H9 (cell line): Measurements from ENCODE around the gene HK2. TPM values are rescaled to one million over a fixed set of nuclear protein-coding genes. Genes with fewer than 3 reads are reported as not detected.

Experiments
- DNase-seq: peaks from one replicate; pipeline ENCODE4 v3.0.0-alpha.2; 2017
- H2AFZ ChIP-seq: one replicate; pipeline ENCODE4 v1.6.1; 2013; ENCODE audit warnings: mild to moderate bottlenecking, low read length, control low read depth, moderate library complexity
- H2AK5ac ChIP-seq: 2 replicates; pipeline ENCODE4 v1.6.1; 2013; ENCODE audit warnings: low read length, control low read depth, mixed read lengths; ENCODE audit not compliant: insufficient read length
- H2BK120ac ChIP-seq: one replicate; pipeline ENCODE4 v1.6.1; 2013; ENCODE audit warnings: low read depth, mild to moderate bottlenecking, low read length, control low read depth, inconsistent platforms; ENCODE audit not compliant: poor library complexity, severe bottlenecking
- H2BK12ac ChIP-seq: 2 replicates; pipeline ENCODE4 v1.6.1; 2013; ENCODE audit warnings: low read length, control low read depth, mixed read lengths, low read depth; ENCODE audit not compliant: insufficient read length
- H2BK15ac ChIP-seq: 2 replicates; pipeline ENCODE4 v1.6.1; 2013; ENCODE audit warnings: low read depth, low read length, control low read depth
- H2BK20ac ChIP-seq: one replicate; pipeline ENCODE4 v1.6.1; 2013; ENCODE audit warnings: low read depth, mild to moderate bottlenecking, low read length, control low read depth, inconsistent platforms; ENCODE audit not compliant: poor library complexity, severe bottlenecking
- H2BK5ac ChIP-seq: 2 replicates; pipeline ENCODE4 v1.6.1; 2013; ENCODE audit warnings: low read length, control low read depth, mixed read lengths; ENCODE audit not compliant: insufficient read length
- H3K14ac ChIP-seq: 2 replicates; pipeline ENCODE4 v1.6.1; 2013; ENCODE audit warnings: low read length, control low read depth; ENCODE audit not compliant: insufficient read depth
- H3K18ac ChIP-seq: 2 replicates; pipeline ENCODE4 v1.6.1; 2013; ENCODE audit warnings: low read depth, mild to moderate bottlenecking, mixed read lengths, low read length, control low read depth; ENCODE audit not compliant: insufficient read length
- H3K23ac ChIP-seq: 2 replicates; pipeline ENCODE4 v1.6.1; 2013; ENCODE audit warnings: low read length, control low read depth, mixed read lengths, low read depth; ENCODE audit not compliant: insufficient read length
- H3K23me2 ChIP-seq: 2 replicates; pipeline ENCODE4 v1.6.1; 2013; ENCODE audit warnings: low read depth, mild to moderate bottlenecking, mixed read lengths, low read length, control low read depth; ENCODE audit not compliant: insufficient read length, poor library complexity, severe bottlenecking
- H3K27ac ChIP-seq: 2 replicates; pipeline ENCODE4 v1.5.1; 2013; ENCODE audit warnings: low read length, control low read depth, mixed read lengths, low read depth; ENCODE audit not compliant: insufficient read length
- H3K27me3 ChIP-seq: 2 replicates; pipeline ENCODE4 v1.6.1; 2013; ENCODE audit warnings: low read length, control low read depth, inconsistent platforms; ENCODE audit not compliant: insufficient read depth
- H3K4ac ChIP-seq: 2 replicates; pipeline ENCODE4 v1.6.1; 2013; ENCODE audit warnings: low read depth, mild to moderate bottlenecking, control low read depth, inconsistent platforms, low read length, moderate library complexity
- H3K4me1 ChIP-seq: 2 replicates; pipeline ENCODE4 v1.6.1; 2013; ENCODE audit warnings: low read length, control low read depth, inconsistent platforms; ENCODE audit not compliant: insufficient read depth
- H3K4me2 ChIP-seq: 2 replicates; pipeline ENCODE4 v1.6.1; 2013; ENCODE audit warnings: low read length, control low read depth, mixed read lengths; ENCODE audit not compliant: insufficient read length, insufficient read depth
- H3K56ac ChIP-seq: 2 replicates; pipeline ENCODE4 v1.6.1; 2013; ENCODE audit warnings: low read depth, mild to moderate bottlenecking, mixed read lengths, low read length, control low read depth; ENCODE audit not compliant: insufficient read length
- H3K79me1 ChIP-seq: 2 replicates; pipeline ENCODE4 v1.6.1; 2013; ENCODE audit warnings: low read depth, mild to moderate bottlenecking, moderate library complexity, low read length, control low read depth, inconsistent platforms; ENCODE audit not compliant: insufficient read depth, poor library complexity, severe bottlenecking
- H3K79me2 ChIP-seq: 2 replicates; pipeline ENCODE4 v1.6.1; 2013; ENCODE audit warnings: low read length, control low read depth, inconsistent platforms; ENCODE audit not compliant: insufficient read depth
- H3K9ac ChIP-seq: 2 replicates; pipeline ENCODE4 v1.6.1; 2013; ENCODE audit warnings: low read length, control low read depth, mixed read lengths; ENCODE audit not compliant: insufficient read length; ENCODE audit errors: extremely low read depth
- H3K9me3 ChIP-seq: one replicate; pipeline ENCODE4 v1.6.1; 2013; ENCODE audit warnings: low read depth, low read length, inconsistent platforms; ENCODE audit not compliant: control insufficient read depth
- H3T11ph ChIP-seq: one replicate; pipeline ENCODE4 v1.6.1; 2013; ENCODE audit warnings: mild to moderate bottlenecking, low read length, control low read depth, inconsistent platforms
- H4K20me1 ChIP-seq: one replicate; pipeline ENCODE4 v1.6.1; 2013; ENCODE audit not compliant: control insufficient read depth, insufficient read length, insufficient read depth
- H4K5ac ChIP-seq: 2 replicates; pipeline ENCODE4 v1.6.1; 2013; ENCODE audit warnings: low read depth, mild to moderate bottlenecking, mixed read lengths, low read length, control low read depth; ENCODE audit not compliant: insufficient read length
- H4K8ac ChIP-seq: replicated peaks from 2 replicates; pipeline ENCODE4 v1.6.1; 2013; ENCODE audit warnings: low read length, control low read depth, mixed read lengths, low read depth; ENCODE audit not compliant: insufficient read length
- H4K91ac ChIP-seq: 2 replicates; pipeline ENCODE4 v1.6.1; 2013; ENCODE audit warnings: low read depth, mild to moderate bottlenecking, moderate library complexity, mixed read lengths, low read length, control low read depth; ENCODE audit not compliant: insufficient read length
- H3K27ac Mint-ChIP-seq, 3 experiments: 2 replicates in 2 of 3; 3 replicates in 1 of 3; pipeline ENCODE4 v1.8.0; 2020 to 2021; ENCODE audit warnings: mixed read lengths in 3 of 3, mild to moderate bottlenecking in 1 of 3, moderate library complexity in 1 of 3
- H3K27me3 Mint-ChIP-seq: 2 replicates; pipeline ENCODE4 v1.8.0; 2021; ENCODE audit warnings: low read depth, mild to moderate bottlenecking, moderate library complexity, mixed read lengths
- H3K36me3 Mint-ChIP-seq, 3 experiments: 2 replicates in 2 of 3; 3 replicates in 1 of 3; pipeline ENCODE4 v1.8.0; 2020 to 2021; ENCODE audit warnings: low read depth in 3 of 3, mixed read lengths in 3 of 3; ENCODE audit not compliant: insufficient read depth in 1 of 3
- H3K4me1 Mint-ChIP-seq, 2 experiments: 2 replicates each; pipeline ENCODE4 v1.8.0; 2020; ENCODE audit warnings: mixed read lengths in 2 of 2
- H3K4me3 Mint-ChIP-seq, 2 experiments: 2 replicates in 1 of 2; 3 replicates in 1 of 2; pipeline ENCODE4 v1.8.0; 2020 to 2021; ENCODE audit warnings: mild to moderate bottlenecking in 2 of 2, mixed read lengths in 2 of 2, moderate library complexity in 1 of 2
- H3K9me3 Mint-ChIP-seq, 2 experiments: 2 replicates in 1 of 2; 3 replicates in 1 of 2; pipeline ENCODE4 v1.8.0; 2020; ENCODE audit warnings: mild to moderate bottlenecking in 2 of 2, mixed read lengths in 2 of 2, moderate library complexity in 1 of 2
- WGBS: extraction: QIAGEN DNeasy Blood & Tissue Kit; methylation state at CpG from one replicate; pipeline ENCODE4 v1.1.7; 2013; ENCODE audit warnings: missing lambda C conversion rate, low lambda C conversion rate, mixed read lengths; ENCODE audit not compliant: insufficient read length; ENCODE audit errors: extremely low coverage; 5-methylcytosine and 5-hydroxymethylcytosine counted together
- total RNA-seq: library from RNA; stranded (reverse); gene quantifications from 2 replicates; pipeline ENCODE4 v1.2.1, GENCODE V29; 2021
- TF ChIP-seq, protein P1 (sequence below): fragments of 200-600 bp; sonication (generic); conservative IDR thresholded peaks from 3 replicates; pipeline ENCODE4 v1.8.0; 2021; ENCODE audit warnings: antibody characterized with exemption, mild to moderate bottlenecking

Gene HK2
- total RNA-seq, 1 experiment from 2014 or later = 54.3 TPM

DNA sequence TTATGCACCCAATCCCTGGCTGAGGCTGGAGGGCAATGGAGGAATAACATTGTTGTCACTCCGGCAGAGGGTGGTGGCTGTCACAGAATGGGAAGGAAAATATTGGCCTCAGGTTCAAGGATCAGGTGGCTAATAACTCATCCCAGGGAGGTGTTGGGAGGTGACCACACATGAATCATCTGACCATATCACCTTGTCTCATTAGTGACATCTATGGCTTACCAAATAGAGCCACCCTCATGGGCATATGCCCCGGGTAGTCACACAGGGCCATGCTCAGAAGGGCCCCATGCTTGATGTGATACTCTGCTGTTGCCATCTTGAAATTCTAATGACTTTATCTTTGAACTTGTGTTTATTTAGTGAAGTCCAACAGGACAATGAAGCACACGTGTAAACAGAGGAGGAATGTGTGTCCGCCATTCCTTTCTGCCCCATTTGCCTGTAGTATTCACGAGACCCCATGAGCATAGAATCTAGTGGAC is 27.5 kb upstream of the HK2 start:
- no peak overlapping the region for H3K9ac ChIP-seq
- H2BK20ac ChIP-seq = no peak overlapping the region
- no peak overlapping the region for H2AFZ ChIP-seq
- H4K5ac ChIP-seq = no peak overlapping the region
- H2BK5ac ChIP-seq = no peak overlapping the region
- H3K23me2 ChIP-seq = no peaks in the 10 kb centered on the region
- H2AK5ac ChIP-seq = no peak overlapping the region
- no peaks in the 10 kb centered on the region for H3K79me1 ChIP-seq
- no peak overlapping the region for H3K4me2 ChIP-seq
- H3T11ph ChIP-seq = no peak overlapping the region
- H3K56ac ChIP-seq = no peak overlapping the region
- H3K27me3 Mint-ChIP-seq = peaks cover 3% of the 10 kb centered on the region; the same call in 1 of the 2 replicates
- no peak overlapping the region for H3K18ac ChIP-seq
- TF ChIP-seq, protein P1, sequence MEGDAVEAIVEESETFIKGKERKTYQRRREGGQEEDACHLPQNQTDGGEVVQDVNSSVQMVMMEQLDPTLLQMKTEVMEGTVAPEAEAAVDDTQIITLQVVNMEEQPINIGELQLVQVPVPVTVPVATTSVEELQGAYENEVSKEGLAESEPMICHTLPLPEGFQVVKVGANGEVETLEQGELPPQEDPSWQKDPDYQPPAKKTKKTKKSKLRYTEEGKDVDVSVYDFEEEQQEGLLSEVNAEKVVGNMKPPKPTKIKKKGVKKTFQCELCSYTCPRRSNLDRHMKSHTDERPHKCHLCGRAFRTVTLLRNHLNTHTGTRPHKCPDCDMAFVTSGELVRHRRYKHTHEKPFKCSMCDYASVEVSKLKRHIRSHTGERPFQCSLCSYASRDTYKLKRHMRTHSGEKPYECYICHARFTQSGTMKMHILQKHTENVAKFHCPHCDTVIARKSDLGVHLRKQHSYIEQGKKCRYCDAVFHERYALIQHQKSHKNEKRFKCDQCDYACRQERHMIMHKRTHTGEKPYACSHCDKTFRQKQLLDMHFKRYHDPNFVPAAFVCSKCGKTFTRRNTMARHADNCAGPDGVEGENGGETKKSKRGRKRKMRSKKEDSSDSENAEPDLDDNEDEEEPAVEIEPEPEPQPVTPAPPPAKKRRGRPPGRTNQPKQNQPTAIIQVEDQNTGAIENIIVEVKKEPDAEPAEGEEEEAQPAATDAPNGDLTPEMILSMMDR = no peak
- H3K27me3 ChIP-seq = no peaks in the 10 kb centered on the region
- no peak overlapping the region for H2BK120ac ChIP-seq
- no peak overlapping the region for H4K91ac ChIP-seq
- H3K14ac ChIP-seq = no peak overlapping the region
- H4K20me1 ChIP-seq = no peaks in the 10 kb centered on the region
- H3K4me3 Mint-ChIP-seq = no peak overlapping the region
- no peaks in the 10 kb centered on the region for H3K79me2 ChIP-seq
- no peak overlapping the region for H2BK12ac ChIP-seq
- no peak overlapping the region for H3K4ac ChIP-seq
- no CpG with 5 or more reads among the region's 5 CpGs for WGBS
- H3K9me3 Mint-ChIP-seq = peaks cover 0 to 3% of the 10 kb centered on the region in 2 experiments; a peak in 1 of 5 replicates
- no peaks in the 10 kb centered on the region for H3K9me3 ChIP-seq
- no peak overlapping the region for H3K27ac Mint-ChIP-seq
- H3K27ac ChIP-seq = no peak overlapping the region
- H3K4me1 ChIP-seq = no peaks in the 10 kb centered on the region; the same call in 1 of the 2 replicates
- no peaks in the 10 kb centered on the region; a peak in 1 of 7 replicates for H3K36me3 Mint-ChIP-seq
- H3K4me1 Mint-ChIP-seq = peaks cover 7 to 8% of the 10 kb centered on the region in 2 experiments
- H2BK15ac ChIP-seq = no peak overlapping the region
- no peak overlapping the region for H4K8ac ChIP-seq
- DNase-seq = no peak
- H3K23ac ChIP-seq = no peak overlapping the region
